Testis (tissue), 3 donors: ENCODE data around the gene RPS26. TPM values are rescaled to one million over a fixed set of nuclear protein-coding genes. Genes with fewer than 3 reads are reported as not detected.

Experiments
- DNase-seq: peaks from one replicate; pipeline ENCODE4 v3.0.0-alpha.2; 2019
- H3K27ac ChIP-seq, 2 donors: fragments of 200-600 bp; sonication (generic); one replicate each; pipeline ENCODE4 v1.5.1; 2019
- H3K27me3 ChIP-seq: fragments of 200-600 bp; sonication (generic); one replicate; pipeline ENCODE4 v1.5.1; 2019
- H3K36me3 ChIP-seq: fragments of 200-600 bp; sonication (generic); one replicate; pipeline ENCODE4 v1.5.1; 2017; ENCODE audit warnings: low read depth; ENCODE audit errors: missing control alignments
- H3K4me1 ChIP-seq: fragments of 200-600 bp; sonication (generic); one replicate; pipeline ENCODE4 v1.5.1; 2019
- H3K4me3 ChIP-seq, 2 donors: fragments of 200-600 bp; sonication (generic); one replicate each; pipeline ENCODE4 v1.5.1; 2017 to 2019
- H3K9me3 ChIP-seq: fragments of 200-600 bp; sonication (generic); one replicate; pipeline ENCODE4 v1.5.1; 2017
- POLR2A ChIP-seq: fragments of 450-650 bp; IDR thresholded peaks from one replicate; pipeline ENCODE4 v1.6.1; 2017; ENCODE audit warnings: antibody characterized with exemption, mild to moderate bottlenecking, moderate library complexity
- WGBS, 2 donors: methylation state at CpG; one replicate each; pipeline ENCODE4 v1.1.5; 2018; 5-methylcytosine and 5-hydroxymethylcytosine counted together
- intact Hi-C: fragments of 100-400 bp; cut with DNase I; formaldehyde crosslinking; loops from one replicate; pipeline ENCODE4 v1.15.1; 2023; ENCODE audit warnings: low total_unique reads
- polyA plus RNA-seq: library from polyadenylated mRNA; stranded (reverse); fragments of 350-450 nt; fragmentation: Illumina TruSeq; extraction: RNeasy Lipid Tissue Mini Kit (QIAGEN cat#74804); gene quantifications from one replicate; pipeline ENCODE4 v1.2.3, GENCODE V29; 2014; ENCODE audit warnings: low read depth, low replicate concordance; ENCODE audit not compliant: insufficient read depth
- total RNA-seq, 2 donors: library from RNA; depleted of rRNA; stranded (reverse); fragments of >200 nt; gene quantifications; one replicate each; pipeline ENCODE4 v1.2.3, GENCODE V29; 2016
- TF ChIP-seq, protein P1 (sequence below), 3 experiments: fragments of 450-650 bp in 2 of 3; fragments of 200-600 bp in 1 of 3; sonication (generic) in 1 of 3; IDR thresholded peaks; one replicate each; pipeline ENCODE4 v1.5.1; 2016 to 2019; ENCODE audit warnings: antibody characterized with exemption in 3 of 3, mild to moderate bottlenecking in 2 of 3, moderate library complexity in 1 of 3

The RPS26 gene
- total and polyA plus RNA-seq, 3 donors from 2014 or later: 197 to 568 (median 395) TPM

- Histone ChIP-seq H3K36me3 (no peaks in the 10 kb centered on the region), H3K27me3 (no peaks in the 10 kb centered on the region), H3K4me1 (peaks cover 7% of the 10 kb centered on the region), H3K4me3 (no peak overlapping the region), H3K9me3 (no peaks in the 10 kb centered on the region), H3K27ac (no peak overlapping the region)
- no peak for DNase-seq
- 48 to 58% methylated on average over 6 of the region's 6 CpGs for WGBS, 2 donors
- TF ChIP-seq, protein P1, sequence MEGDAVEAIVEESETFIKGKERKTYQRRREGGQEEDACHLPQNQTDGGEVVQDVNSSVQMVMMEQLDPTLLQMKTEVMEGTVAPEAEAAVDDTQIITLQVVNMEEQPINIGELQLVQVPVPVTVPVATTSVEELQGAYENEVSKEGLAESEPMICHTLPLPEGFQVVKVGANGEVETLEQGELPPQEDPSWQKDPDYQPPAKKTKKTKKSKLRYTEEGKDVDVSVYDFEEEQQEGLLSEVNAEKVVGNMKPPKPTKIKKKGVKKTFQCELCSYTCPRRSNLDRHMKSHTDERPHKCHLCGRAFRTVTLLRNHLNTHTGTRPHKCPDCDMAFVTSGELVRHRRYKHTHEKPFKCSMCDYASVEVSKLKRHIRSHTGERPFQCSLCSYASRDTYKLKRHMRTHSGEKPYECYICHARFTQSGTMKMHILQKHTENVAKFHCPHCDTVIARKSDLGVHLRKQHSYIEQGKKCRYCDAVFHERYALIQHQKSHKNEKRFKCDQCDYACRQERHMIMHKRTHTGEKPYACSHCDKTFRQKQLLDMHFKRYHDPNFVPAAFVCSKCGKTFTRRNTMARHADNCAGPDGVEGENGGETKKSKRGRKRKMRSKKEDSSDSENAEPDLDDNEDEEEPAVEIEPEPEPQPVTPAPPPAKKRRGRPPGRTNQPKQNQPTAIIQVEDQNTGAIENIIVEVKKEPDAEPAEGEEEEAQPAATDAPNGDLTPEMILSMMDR (IDR thresholded peaks at IDR 0.05): no peak
- no peak for TF ChIP-seq POLR2A
- intact Hi-C loops: no loop called here
Observed at GRCh38 chr12:56081393-56082347, 40.0 kb downstream of the RPS26 start.

DNA sequence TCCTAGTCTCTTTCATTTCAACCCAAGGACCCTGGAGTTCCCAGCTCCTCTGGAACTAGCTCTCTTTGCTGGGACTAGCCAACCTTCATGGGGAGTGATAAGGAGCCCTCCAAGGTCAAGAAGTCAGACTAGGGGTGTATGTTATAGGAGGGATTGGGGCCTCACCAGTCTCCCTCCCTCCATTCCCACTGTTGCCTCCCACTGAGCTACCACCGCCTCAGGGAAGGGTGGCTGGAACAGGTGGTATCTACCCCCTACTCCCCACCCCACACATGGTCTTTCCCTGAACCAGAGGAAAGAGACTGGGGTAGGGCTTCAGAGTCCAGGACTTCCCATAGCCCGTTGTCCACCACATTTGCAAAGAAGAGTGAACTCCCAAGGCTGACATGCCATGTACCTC, 40.7 kb downstream of the RPS26 start:
- Histone ChIP-seq H3K27ac (no peak overlapping the region), H3K27me3 (no peaks in the 10 kb centered on the region), H3K4me1 (peaks cover 7% of the 10 kb centered on the region), H3K4me3 (no peak overlapping the region), H3K36me3 (no peaks in the 10 kb centered on the region), H3K9me3 (no peaks in the 10 kb centered on the region)
- no peak for DNase-seq
- TF ChIP-seq, protein P1 (IDR thresholded peaks at IDR 0.05): no peak
- TF ChIP-seq POLR2A: no peak
- 42 to 71% methylated on average over 1 to 2 of the region's 2 CpGs for WGBS, 2 donors
- intact Hi-C loops: no loop called here

- intact Hi-C loops: no loop called here
Observed at GRCh38 chr12:56082967-56083366, 41.2 kb downstream of the RPS26 start.

GRCh38 chr12:56084958-56085543, 43.3 kb downstream of the RPS26 start:
- TF ChIP-seq, protein P1 (IDR thresholded peaks at IDR 0.05): no peak
- TF ChIP-seq POLR2A: no peak
- H3K9me3 ChIP-seq: no peaks in the 10 kb centered on the region
- WGBS, 2 donors: 88 to 90% methylated on average over 9 to 15 of the region's 15 CpGs
- no peak overlapping the region for H3K4me3 ChIP-seq
- H3K36me3 ChIP-seq: no peaks in the 10 kb centered on the region
- H3K4me1 ChIP-seq: peaks cover 3% of the 10 kb centered on the region
- DNase-seq: no peak
- H3K27ac ChIP-seq: no peak overlapping the region
- intact Hi-C loops: no loop called here
- no peaks in the 10 kb centered on the region for H3K27me3 ChIP-seq

More at GRCh38 chr12:56082967-56083366, 41.2 kb downstream of the RPS26 start:
- Histone ChIP-seq H3K4me3 (no peak overlapping the region), H3K27ac (no peak overlapping the region), H3K36me3 (no peaks in the 10 kb centered on the region), H3K27me3 (no peaks in the 10 kb centered on the region), H3K4me1 (peaks cover 7% of the 10 kb centered on the region), H3K9me3 (no peaks in the 10 kb centered on the region)
- TF ChIP-seq POLR2A: no peak
- TF ChIP-seq, protein P1 (IDR thresholded peaks at IDR 0.05): no peak
- no peak for DNase-seq
- WGBS, 2 donors: 53 to 68% methylated on average over 3 of the region's 3 CpGs
